GM23338 (cell line): Measurements from ENCODE around the gene RESP18.

ENCODE experiments used
- CREB1 ChIP-seq: fragments of 250-450 bp; sonication (Bioruptor Pico); IDR thresholded peaks from 2 replicates; pipeline ENCODE4 v1.5.0; 2020; ENCODE audit warnings: low read depth, mild to moderate bottlenecking, moderate library complexity
- CTCF ChIP-seq, 2 experiments: fragments of 200-600 bp in 1 of 2; sonication (generic) in 1 of 2; conservative IDR thresholded peaks; 2 replicates each; pipeline versions ENCODE4 v1.5.1 to v1.6.1; 2016 to 2017; ENCODE audit warnings: antibody characterized with exemption in 2 of 2, low read depth in 2 of 2, mild to moderate bottlenecking in 2 of 2, moderate library complexity in 1 of 2
- ETS1 ChIP-seq: IDR thresholded peaks from 2 replicates; pipeline ENCODE4 v1.6.1; 2016; ENCODE audit warnings: antibody characterized with exemption
- EZH2 ChIP-seq: fragments of 200-600 bp; sonication (generic); IDR thresholded peaks from one replicate; pipeline ENCODE4 v1.8.0; 2017; ENCODE audit warnings: antibody characterized with exemption, mild to moderate bottlenecking, low read depth; ENCODE audit not compliant: unreplicated experiment
- NANOG ChIP-seq: IDR thresholded peaks from 2 replicates; pipeline ENCODE4 v1.6.1; 2016; ENCODE audit warnings: antibody characterized with exemption, borderline replicate concordance
- POLR2AphosphoS5 ChIP-seq: IDR thresholded peaks from 2 replicates; pipeline ENCODE4 v1.6.1; 2016; ENCODE audit warnings: antibody characterized with exemption, low read depth
- REST ChIP-seq: IDR thresholded peaks from one replicate; pipeline ENCODE4 v1.6.1; 2018; ENCODE audit warnings: antibody characterized with exemption; ENCODE audit not compliant: unreplicated experiment
- ZNF331 ChIP-seq: fragments of 250-450 bp; sonication (Bioruptor Pico); IDR thresholded peaks from 2 replicates; pipeline ENCODE4 v1.5.0; 2020; ENCODE audit warnings: low read depth, mild to moderate bottlenecking, moderate library complexity

GRCh38 chr2:219282375-219282774, 50.2 kb downstream of the RESP18 start:
- TF ChIP-seq CTCF (conservative IDR thresholded peaks at IDR 0.05; ENCODE audit: low read depth in 2 of 2) (no peak), EZH2 (no peak), ZNF331 (CRISPR knock-in tag) (no peak), NANOG (no peak), POLR2AphosphoS5 (no peak), CREB1 (CRISPR knock-in tag) (no peak), REST (no peak), ETS1 (no peak)
